ENCODE measurements around the gene CD109. TPM values are rescaled to one million over a fixed set of nuclear protein-coding genes. Genes with fewer than 3 reads are reported as not detected.
"Not testable (repeated sequence)": the region's sequence is repeated elsewhere in the genome, so short reads cannot be mapped to it uniquely, and the experiment has no call there.

The CD109 gene
- polyA plus RNA-seq, 3 donors, result 0.17 to 0.30 (median 0.20) TPM

DNA sequence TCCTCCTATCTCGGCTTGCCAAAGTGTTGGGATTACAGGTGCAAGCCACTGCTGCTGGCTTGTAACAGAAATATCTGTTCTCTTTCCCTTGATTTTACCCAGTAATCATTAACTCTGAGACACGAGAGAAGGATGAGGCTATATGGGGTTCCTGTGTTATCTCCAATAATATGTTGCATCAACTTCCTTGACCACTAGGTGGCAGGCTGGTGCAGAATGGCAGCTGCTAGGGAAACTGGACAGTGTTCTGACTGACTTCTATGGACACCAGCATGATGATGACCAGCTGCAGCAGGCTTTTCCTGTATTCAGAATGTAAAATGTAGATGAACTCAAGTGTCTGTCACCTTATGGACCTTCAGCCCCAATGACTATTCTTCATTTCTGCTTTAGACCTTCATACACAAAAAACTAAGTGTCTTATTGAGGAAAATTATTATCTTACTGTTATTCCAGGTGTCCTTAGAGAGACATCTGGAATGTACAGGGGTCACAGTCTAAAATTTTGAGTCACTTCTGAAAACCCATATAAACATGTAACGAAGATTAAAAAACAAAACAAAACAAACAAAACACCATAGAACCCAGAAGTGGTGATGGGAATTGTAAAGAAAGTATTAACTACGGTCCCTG lies 20.4 kb upstream of the CD109 start:
- Histone ChIP-seq H3K27ac (ENCODE audit: low read depth in 1 of 2, low read length in 2 of 2) (no peak overlapping the region), H3K36me3 (replicated peaks in 1 of 2; ENCODE audit: control insufficient read depth in 1 of 2, insufficient read depth in 2 of 2, low read length in 2 of 2) (no peaks in the 10 kb centered on the region), H3K4me1 (ENCODE audit: control insufficient read depth in 1 of 2, insufficient read depth in 2 of 2, low read length in 2 of 2) (peaks cover 16 to 18% of the 10 kb centered on the region in 2 donors), H3K4me2 (replicated peaks; ENCODE audit: extremely low read depth, low read length, poor library complexity, severe bottlenecking) (no peak overlapping the region), H4K20me1 (ENCODE audit: insufficient read depth, low read length) (no peaks in the 10 kb centered on the region), H3K4me3 (replicated peaks in 1 of 3; ENCODE audit: low read depth in 2 of 3, low read length in 3 of 3) (no peak overlapping the region), H3K79me2 (ENCODE audit: insufficient read depth, low read length) (no peaks in the 10 kb centered on the region), H3K9ac (ENCODE audit: insufficient read depth, low read length, poor library complexity, severe bottlenecking) (no peak overlapping the region), H3K27me3 (ENCODE audit: control insufficient read depth in 2 of 2, insufficient read depth in 2 of 2, low read length in 2 of 2) (no peaks in the 10 kb centered on the region), H3K9me3 (replicated peaks in 1 of 2; ENCODE audit: control insufficient read depth in 1 of 2, insufficient read depth in 1 of 2, low read length in 2 of 2) (no peaks in the 10 kb centered on the region), H2AFZ (ENCODE audit: insufficient read depth, low read depth, low read length, poor library complexity, severe bottlenecking) (no peak overlapping the region)
- Mint-ChIP-seq H3K4me3 (no peak overlapping the region), H3K36me3 (no peaks in the 10 kb centered on the region), H3K9me3 (peaks cover 0 to 3% (median 0%) of the 10 kb centered on the region in 7 donors), H3K4me1 (peaks cover 24% of the 10 kb centered on the region), H3K27me3 (ENCODE audit: low read depth in 3 of 3) (peaks cover 0 to 3% (median 0%) of the 10 kb centered on the region in 3 donors), H3K27ac (no peak overlapping the region)
- WGBS (ENCODE audit: insufficient coverage), result no CpG with 5 or more reads among the region's 4 CpGs
- DNase-seq, result peak; percentile 73 to 87 (median 80)
- intact Hi-C loops (cut with micrococcal nuclease), result loop anchor here (5.0 kb wide), 1 partner anchor 57 kb away; no protein-coding TSS in a partner anchor
- TF ChIP-seq, protein P1, sequence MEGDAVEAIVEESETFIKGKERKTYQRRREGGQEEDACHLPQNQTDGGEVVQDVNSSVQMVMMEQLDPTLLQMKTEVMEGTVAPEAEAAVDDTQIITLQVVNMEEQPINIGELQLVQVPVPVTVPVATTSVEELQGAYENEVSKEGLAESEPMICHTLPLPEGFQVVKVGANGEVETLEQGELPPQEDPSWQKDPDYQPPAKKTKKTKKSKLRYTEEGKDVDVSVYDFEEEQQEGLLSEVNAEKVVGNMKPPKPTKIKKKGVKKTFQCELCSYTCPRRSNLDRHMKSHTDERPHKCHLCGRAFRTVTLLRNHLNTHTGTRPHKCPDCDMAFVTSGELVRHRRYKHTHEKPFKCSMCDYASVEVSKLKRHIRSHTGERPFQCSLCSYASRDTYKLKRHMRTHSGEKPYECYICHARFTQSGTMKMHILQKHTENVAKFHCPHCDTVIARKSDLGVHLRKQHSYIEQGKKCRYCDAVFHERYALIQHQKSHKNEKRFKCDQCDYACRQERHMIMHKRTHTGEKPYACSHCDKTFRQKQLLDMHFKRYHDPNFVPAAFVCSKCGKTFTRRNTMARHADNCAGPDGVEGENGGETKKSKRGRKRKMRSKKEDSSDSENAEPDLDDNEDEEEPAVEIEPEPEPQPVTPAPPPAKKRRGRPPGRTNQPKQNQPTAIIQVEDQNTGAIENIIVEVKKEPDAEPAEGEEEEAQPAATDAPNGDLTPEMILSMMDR (IDR thresholded peaks at IDR 0.05), result peak; percentile 89

DNA sequence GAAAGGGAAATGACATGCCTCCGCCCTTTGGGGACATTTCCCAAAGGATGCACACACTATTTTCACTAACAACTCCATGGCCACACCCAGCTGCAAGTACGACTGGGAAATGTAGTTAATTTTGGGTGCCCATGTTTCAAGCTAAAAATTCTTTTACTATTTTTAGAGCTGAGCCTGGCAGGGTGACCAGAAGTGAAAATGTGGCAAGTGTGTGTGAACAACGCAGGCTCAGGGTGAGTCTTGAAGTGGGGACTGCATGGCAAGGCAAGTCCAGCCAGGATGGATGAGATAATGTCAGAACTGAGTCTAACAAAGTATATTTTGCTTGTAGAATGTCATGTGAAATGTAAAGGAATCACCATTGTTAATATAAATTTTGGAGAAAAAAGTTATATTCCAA lies 17.0 kb upstream of the CD109 start:
- 0% methylated on average over 1 of the region's 3 CpGs for WGBS (ENCODE audit: insufficient coverage)
- intact Hi-C loops (cut with micrococcal nuclease), result loop anchor here (5.0 kb wide), 1 partner anchor 53 kb away; no protein-coding TSS in a partner anchor
- TF ChIP-seq, protein P1 (IDR thresholded peaks at IDR 0.05), result no peak

DNA sequence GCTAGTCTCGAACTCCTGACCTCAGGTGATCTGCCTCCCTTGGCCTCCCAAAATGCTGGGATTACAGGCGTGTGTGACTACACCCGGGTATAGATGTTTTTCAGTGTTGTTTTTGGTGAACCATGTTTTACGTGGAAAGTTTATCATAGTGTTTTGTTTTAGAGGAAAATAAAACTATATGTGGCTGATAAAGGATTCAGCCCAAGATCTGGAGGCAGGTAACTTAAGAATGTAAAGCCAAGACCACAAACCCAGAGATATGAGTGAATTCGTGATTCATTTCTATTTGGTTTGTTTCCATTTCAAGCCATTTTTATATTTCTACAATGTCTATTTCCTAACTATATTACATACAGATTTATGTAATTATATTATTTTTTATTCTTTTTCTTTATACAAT lies 16.2 kb upstream of the CD109 start:
- not testable (repeated sequence) for H4K20me1 ChIP-seq (ENCODE audit: insufficient read depth, low read length); H2AFZ ChIP-seq (ENCODE audit: insufficient read depth, low read depth, low read length, poor library complexity, severe bottlenecking); H3K27me3 ChIP-seq (ENCODE audit: control insufficient read depth in 2 of 2, insufficient read depth in 2 of 2, low read length in 2 of 2); H3K36me3 ChIP-seq (replicated peaks in 1 of 2; ENCODE audit: control insufficient read depth in 1 of 2, insufficient read depth in 2 of 2, low read length in 2 of 2); H3K36me3 Mint-ChIP-seq; H3K4me2 ChIP-seq (replicated peaks; ENCODE audit: extremely low read depth, low read length, poor library complexity, severe bottlenecking); H3K4me1 Mint-ChIP-seq; DNase-seq; H3K27me3 Mint-ChIP-seq (ENCODE audit: low read depth in 3 of 3); H3K27ac ChIP-seq (ENCODE audit: low read depth in 1 of 2, low read length in 2 of 2); H3K79me2 ChIP-seq (ENCODE audit: insufficient read depth, low read length); H3K4me3 ChIP-seq (replicated peaks in 1 of 3; ENCODE audit: low read depth in 2 of 3, low read length in 3 of 3); H3K4me1 ChIP-seq (ENCODE audit: control insufficient read depth in 1 of 2, insufficient read depth in 2 of 2, low read length in 2 of 2); H3K9ac ChIP-seq (ENCODE audit: insufficient read depth, low read length, poor library complexity, severe bottlenecking); H3K9me3 ChIP-seq (replicated peaks in 1 of 2; ENCODE audit: control insufficient read depth in 1 of 2, insufficient read depth in 1 of 2, low read length in 2 of 2); H3K4me3 Mint-ChIP-seq
- Mint-ChIP-seq H3K27ac (peak overlapping the region in 1 of 7 donors; percentile 20), H3K9me3 (peaks cover 8 to 26% (median 17%) of the 10 kb centered on the region in 7 donors)
- intact Hi-C loops (cut with micrococcal nuclease), result loop anchor here (5.0 kb wide), 1 partner anchor 52 kb away; no protein-coding TSS in a partner anchor
- WGBS (ENCODE audit: insufficient coverage), result 100% methylated on average over 2 of the region's 5 CpGs

More for the DNA sequence above, 17.0 kb upstream of the CD109 start:
- Mint-ChIP-seq H3K9me3 (peaks cover 6 to 19% (median 16%) of the 10 kb centered on the region in 7 donors), H3K27me3 (ENCODE audit: low read depth in 3 of 3) (peaks cover 0 to 3% (median 0%) of the 10 kb centered on the region in 3 donors), H3K4me1 (peaks cover 5% of the 10 kb centered on the region), H3K4me3 (no peak overlapping the region), H3K36me3 (no peaks in the 10 kb centered on the region), H3K27ac (no peak overlapping the region)
- no peak for DNase-seq
- no peak overlapping the region for H3K27ac ChIP-seq (ENCODE audit: low read depth in 1 of 2, low read length in 2 of 2)
- H3K9ac ChIP-seq (ENCODE audit: insufficient read depth, low read length, poor library complexity, severe bottlenecking), result no peak overlapping the region
- H4K20me1 ChIP-seq (ENCODE audit: insufficient read depth, low read length), result no peaks in the 10 kb centered on the region
- no peaks in the 10 kb centered on the region for H3K36me3 ChIP-seq (replicated peaks in 1 of 2; ENCODE audit: control insufficient read depth in 1 of 2, insufficient read depth in 2 of 2, low read length in 2 of 2)
- H2AFZ ChIP-seq (ENCODE audit: insufficient read depth, low read depth, low read length, poor library complexity, severe bottlenecking), result no peak overlapping the region
- H3K9me3 ChIP-seq (replicated peaks in 1 of 2; ENCODE audit: control insufficient read depth in 1 of 2, insufficient read depth in 1 of 2, low read length in 2 of 2), result peaks cover 0 to 6% of the 10 kb centered on the region in 2 donors
- H3K27me3 ChIP-seq (ENCODE audit: control insufficient read depth in 2 of 2, insufficient read depth in 2 of 2, low read length in 2 of 2), result no peaks in the 10 kb centered on the region
- no peak overlapping the region for H3K4me3 ChIP-seq (replicated peaks in 1 of 3; ENCODE audit: low read depth in 2 of 3, low read length in 3 of 3)
- H3K4me2 ChIP-seq (replicated peaks; ENCODE audit: extremely low read depth, low read length, poor library complexity, severe bottlenecking), result no peak overlapping the region
- no peaks in the 10 kb centered on the region for H3K79me2 ChIP-seq (ENCODE audit: insufficient read depth, low read length)
- no peaks in the 10 kb centered on the region for H3K4me1 ChIP-seq (ENCODE audit: control insufficient read depth in 1 of 2, insufficient read depth in 2 of 2, low read length in 2 of 2)

Data from CD14-positive monocyte (primary cell).